GM19023 (cell line): ENCODE results near the gene FAM117B.
"Not testable (repeated sequence)": the region's sequence is repeated elsewhere in the genome, so short reads cannot be mapped to it uniquely, and the experiment has no call there.

ENCODE experiments used
- ATAC-seq: cut with Tn5 transposase; IDR thresholded peaks from one replicate; pipeline ENCODE4 v1.9.1; 2021; ENCODE audit warnings: mild to moderate bottlenecking, moderate library complexity; ENCODE audit not compliant: unreplicated experiment

The FAM117B gene

GRCh38 chr2:202807431-202808138, 172.8 kb downstream of the FAM117B start:
- not testable (repeated sequence) for ATAC-seq

- ATAC-seq = no peak
Measured at GRCh38 chr2:202808754-202809153, 174.0 kb downstream of the FAM117B start.

DNA sequence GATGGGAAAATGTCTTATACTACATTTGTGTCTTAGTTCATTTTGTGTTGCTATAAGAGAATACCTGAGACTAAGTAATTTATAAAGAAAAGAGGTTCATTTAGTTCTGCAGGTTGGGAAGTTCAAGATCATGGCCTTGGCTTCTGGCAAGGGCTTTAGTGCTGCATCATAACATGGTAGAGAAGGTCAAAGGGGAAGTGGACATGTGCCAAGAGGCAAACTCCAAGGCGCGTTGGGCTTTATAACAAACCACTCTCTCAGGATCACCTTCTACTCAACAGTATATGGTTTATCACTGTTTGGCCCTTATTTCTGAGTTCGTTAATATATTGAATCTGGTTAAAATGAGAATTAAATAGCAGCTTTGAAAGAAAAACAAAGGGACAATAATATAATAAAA, 178.6 kb downstream of the FAM117B start:
- ATAC-seq = no peak

DNA sequence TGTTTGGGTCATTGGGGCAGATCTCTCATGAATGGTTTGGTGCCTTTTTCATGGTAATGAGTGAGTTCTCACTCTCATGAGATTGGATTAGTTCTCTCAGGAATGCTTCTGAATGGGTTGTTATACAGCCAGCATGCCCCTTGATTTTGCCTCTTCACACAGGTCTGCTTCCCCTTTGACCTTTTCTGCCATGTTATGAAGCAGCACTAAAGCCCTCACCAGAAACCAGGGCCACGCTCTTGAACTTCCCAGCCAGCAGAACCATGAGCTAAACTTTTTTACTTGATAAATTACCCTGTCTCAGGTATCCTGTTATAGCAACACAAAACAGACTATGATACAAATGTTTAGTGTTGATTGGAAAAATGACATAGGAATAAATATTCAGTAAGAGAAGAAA, 179.5 kb downstream of the FAM117B start:
- no peak for ATAC-seq

DNA sequence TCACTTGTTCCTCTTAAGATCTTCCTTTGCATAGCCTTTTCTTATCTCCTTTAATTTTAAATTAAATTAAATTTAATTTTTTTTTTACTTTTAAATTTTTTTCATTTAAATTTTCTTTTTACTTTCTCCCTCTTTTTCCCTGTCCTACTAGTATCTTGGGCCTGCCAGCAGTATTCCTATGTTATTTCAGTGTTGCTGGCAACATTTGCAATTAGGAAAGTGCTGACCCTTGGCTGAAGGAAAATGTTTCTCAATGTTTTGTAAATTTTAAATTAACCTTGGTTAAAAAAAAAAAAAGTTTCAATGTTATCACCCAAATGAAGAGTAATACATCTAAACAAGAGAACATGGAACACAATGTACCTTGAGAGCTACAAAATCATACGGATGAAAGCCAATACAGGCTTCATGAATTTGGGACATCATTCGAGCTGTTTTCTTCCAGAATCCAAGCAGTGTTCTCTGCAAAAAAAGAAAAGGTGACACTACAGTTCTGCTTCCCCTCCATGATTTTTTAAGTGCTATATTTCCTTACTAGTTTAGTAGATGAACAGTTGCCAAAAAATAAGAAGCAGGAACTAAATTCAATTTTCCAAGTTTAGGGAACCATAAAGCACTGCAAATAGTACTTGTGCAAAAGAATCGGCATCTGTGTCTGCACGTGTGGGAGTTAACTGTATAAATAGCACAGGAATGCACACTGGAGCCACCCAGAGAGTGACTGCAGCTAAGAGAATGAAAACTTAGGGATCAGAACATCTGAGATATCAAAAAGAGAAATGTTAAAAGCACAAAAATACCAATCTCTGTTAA, 181.0 kb downstream of the FAM117B start:
- no peak for ATAC-seq

DNA sequence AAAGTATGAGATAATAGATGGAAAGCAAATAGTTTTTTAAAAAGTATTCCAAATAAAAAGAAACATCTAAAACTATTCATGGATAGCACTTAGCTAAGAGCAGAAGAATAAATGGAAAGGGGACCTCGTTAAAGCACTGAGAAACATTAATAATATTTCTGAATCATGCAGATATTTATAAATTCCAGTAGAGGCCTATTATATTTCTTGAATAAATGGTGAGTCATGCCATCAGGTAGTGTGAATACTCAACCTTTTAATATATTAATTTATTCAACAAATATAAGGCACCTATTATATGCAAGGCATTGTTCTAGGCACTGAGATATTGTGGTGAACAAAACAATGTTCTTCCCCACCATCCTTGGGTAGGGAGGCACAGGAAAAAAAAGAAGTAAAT, 183.0 kb downstream of the FAM117B start:
- no peak for ATAC-seq

- ATAC-seq = no peak
Measured at GRCh38 chr2:202818321-202818720, 183.6 kb downstream of the FAM117B start.
